Skeletal muscle satellite cell (primary cell): Measurements from ENCODE around the gene GTPBP1.

Experiments used
- H3K27me3 ChIP-seq: 2 replicates; pipeline ENCODE4 v1.7.0; 2013; ENCODE audit warnings: low read length; ENCODE audit not compliant: control insufficient read depth, insufficient read depth
- H3K36me3 ChIP-seq: 2 replicates; pipeline ENCODE4 v1.7.0; 2013; ENCODE audit warnings: mild to moderate bottlenecking, control low read depth, low read length; ENCODE audit not compliant: insufficient read depth
- H3K4me1 ChIP-seq: 2 replicates; pipeline ENCODE4 v1.7.0; 2013; ENCODE audit warnings: low read length; ENCODE audit not compliant: control insufficient read depth, insufficient read depth
- H3K4me2 ChIP-seq: 2 replicates; pipeline ENCODE4 v1.7.0; 2013; ENCODE audit warnings: mild to moderate bottlenecking, low read length
- H3K4me3 ChIP-seq: 2 replicates; pipeline ENCODE4 v1.7.0; 2013; ENCODE audit warnings: low read length
- H3K9ac ChIP-seq: 2 replicates; pipeline ENCODE4 v1.7.0; 2013; ENCODE audit warnings: mild to moderate bottlenecking, low read depth, low read length, moderate library complexity
- H3K9me3 ChIP-seq: replicated peaks from 2 replicates; pipeline ENCODE4 v1.7.0; 2013; ENCODE audit warnings: mild to moderate bottlenecking, control low read depth, low read length

Gene GTPBP1

GRCh38 chr22:38694940-38695339 is 10.8 kb upstream of the GTPBP1 start:
- H3K9me3 ChIP-seq = no peaks in the 10 kb centered on the region
- no peak overlapping the region for H3K9ac ChIP-seq
- H3K4me2 ChIP-seq = no peak overlapping the region
- H3K4me3 ChIP-seq = no peak overlapping the region
- peaks cover 25% of the 10 kb centered on the region for H3K36me3 ChIP-seq
- H3K4me1 ChIP-seq = peaks cover 35% of the 10 kb centered on the region
- no peaks in the 10 kb centered on the region for H3K27me3 ChIP-seq

- Histone ChIP-seq H3K9ac (peak overlapping the region; percentile 42), H3K27me3 (no peaks in the 10 kb centered on the region), H3K4me2 (peak overlapping the region; percentile 90), H3K4me3 (peak overlapping the region; percentile 91), H3K36me3 (peaks cover 20% of the 10 kb centered on the region), H3K9me3 (no peaks in the 10 kb centered on the region), H3K4me1 (peaks cover 40% of the 10 kb centered on the region)
Measured at GRCh38 chr22:38696606-38697424, 8.9 kb upstream of the GTPBP1 start.

- peak overlapping the region; percentile 42 for H3K9ac ChIP-seq
- H3K27me3 ChIP-seq = no peaks in the 10 kb centered on the region
- H3K4me3 ChIP-seq = peak overlapping the region; percentile 91
- H3K4me2 ChIP-seq = peak overlapping the region; percentile 90
- peaks cover 16% of the 10 kb centered on the region for H3K36me3 ChIP-seq
- no peaks in the 10 kb centered on the region for H3K9me3 ChIP-seq
- H3K4me1 ChIP-seq = peaks cover 41% of the 10 kb centered on the region
Measured at GRCh38 chr22:38697425-38698089, 8.2 kb upstream of the GTPBP1 start.

- Histone ChIP-seq H3K27me3 (no peaks in the 10 kb centered on the region), H3K4me3 (peak overlapping the region; percentile 91), H3K4me2 (peak overlapping the region; percentile 90), H3K9me3 (no peaks in the 10 kb centered on the region), H3K36me3 (peaks cover 10% of the 10 kb centered on the region), H3K4me1 (peaks cover 41% of the 10 kb centered on the region), H3K9ac (peak overlapping the region; percentile 99)
Measured at GRCh38 chr22:38698407-38699094, 7.2 kb upstream of the GTPBP1 start.

- peaks cover 41% of the 10 kb centered on the region for H3K4me1 ChIP-seq
Measured at GRCh38 chr22:38699143-38699542, 6.6 kb upstream of the GTPBP1 start.

GRCh38 chr22:38699784-38700183 is 6.0 kb upstream of the GTPBP1 start:
- Histone ChIP-seq H3K4me1 (peaks cover 45% of the 10 kb centered on the region), H3K9me3 (no peaks in the 10 kb centered on the region), H3K4me2 (peak overlapping the region; percentile 90), H3K36me3 (peaks cover 5% of the 10 kb centered on the region), H3K4me3 (peak overlapping the region; percentile 91), H3K27me3 (no peaks in the 10 kb centered on the region), H3K9ac (peak overlapping the region; percentile 99)

More at GRCh38 chr22:38699143-38699542, 6.6 kb upstream of the GTPBP1 start:
- peak overlapping the region; percentile 99 for H3K9ac ChIP-seq
- no peaks in the 10 kb centered on the region for H3K27me3 ChIP-seq
- H3K4me3 ChIP-seq = peak overlapping the region; percentile 91
- peak overlapping the region; percentile 90 for H3K4me2 ChIP-seq
- no peaks in the 10 kb centered on the region for H3K9me3 ChIP-seq
- H3K36me3 ChIP-seq = peaks cover 8% of the 10 kb centered on the region

- no peaks in the 10 kb centered on the region for H3K27me3 ChIP-seq
Measured at GRCh38 chr22:38700270-38700788, 5.4 kb upstream of the GTPBP1 start.

GRCh38 chr22:38700789-38701628 is 4.7 kb upstream of the GTPBP1 start, which contains the start of gene JOSD1:
Gene JOSD1, minus strand, starts transcription at chr22:38700943. Its CDS starts 956 bp downstream, at chr22:38699987.
- Histone ChIP-seq H3K4me2 (peak within 1 kb of the TSS; percentile 90), H3K9me3 (no peaks in the 10 kb centered on the region), H3K4me1 (peaks cover 49% of the 10 kb centered on the region), H3K36me3 (peaks cover 5% of the 10 kb centered on the region), H3K27me3 (no peaks in the 10 kb centered on the region), H3K4me3 (peak within 1 kb of the TSS; percentile 91), H3K9ac (peak within 1 kb of the TSS; percentile 99)

More at GRCh38 chr22:38700270-38700788, 5.4 kb upstream of the GTPBP1 start:
- Histone ChIP-seq H3K4me3 (peak overlapping the region; percentile 91), H3K9me3 (no peaks in the 10 kb centered on the region), H3K4me2 (peak overlapping the region; percentile 90), H3K9ac (peak overlapping the region; percentile 99), H3K36me3 (peaks cover 5% of the 10 kb centered on the region), H3K4me1 (peaks cover 49% of the 10 kb centered on the region)

GRCh38 chr22:38704654-38705234 is 1.0 kb upstream of the GTPBP1 start:
- Histone ChIP-seq H3K9me3 (no peaks in the 10 kb centered on the region), H3K4me2 (peak overlapping the region; percentile 84), H3K27me3 (no peaks in the 10 kb centered on the region), H3K9ac (peak overlapping the region; percentile 61), H3K36me3 (no peaks in the 10 kb centered on the region), H3K4me1 (peaks cover 28% of the 10 kb centered on the region), H3K4me3 (peak overlapping the region; percentile 58)

- H3K4me3 ChIP-seq = peak overlapping the region; percentile 73
- no peaks in the 10 kb centered on the region for H3K9me3 ChIP-seq
- H3K4me2 ChIP-seq = peak overlapping the region; percentile 82
- H3K4me1 ChIP-seq = peaks cover 27% of the 10 kb centered on the region
- H3K27me3 ChIP-seq = no peaks in the 10 kb centered on the region
- peak overlapping the region; percentile 93 for H3K9ac ChIP-seq
- H3K36me3 ChIP-seq = no peaks in the 10 kb centered on the region
Measured at GRCh38 chr22:38706101-38706900, 557 bp downstream of the GTPBP1 start.
